ENCODE data around the gene MCRIP2.

MCRIP2 gene

GRCh38 chr16:649631-650030 lies 8.0 kb downstream of the MCRIP2 start:
- DNase-seq: no peak

DNA sequence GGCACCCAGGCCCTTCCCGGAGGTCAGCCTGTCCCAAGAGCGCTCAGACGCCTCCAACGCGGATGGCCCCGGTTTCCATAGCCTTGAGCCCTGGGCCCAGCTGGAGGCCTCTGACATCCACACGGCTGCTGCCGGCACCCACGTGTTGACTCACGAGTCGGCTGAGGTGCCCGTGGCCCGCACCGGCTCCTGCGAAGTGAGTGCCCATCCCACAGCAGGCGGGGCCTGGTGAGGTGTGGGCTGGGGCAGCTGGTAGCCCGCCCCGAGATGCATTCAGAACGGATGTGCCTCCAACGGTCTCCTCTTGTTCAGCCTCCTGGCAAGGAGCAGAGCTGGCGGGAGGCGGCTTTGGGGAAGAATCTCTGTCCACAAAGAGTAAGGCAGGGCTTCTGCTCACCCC lies 10.2 kb downstream of the MCRIP2 start:
- no peak for DNase-seq

DNA sequence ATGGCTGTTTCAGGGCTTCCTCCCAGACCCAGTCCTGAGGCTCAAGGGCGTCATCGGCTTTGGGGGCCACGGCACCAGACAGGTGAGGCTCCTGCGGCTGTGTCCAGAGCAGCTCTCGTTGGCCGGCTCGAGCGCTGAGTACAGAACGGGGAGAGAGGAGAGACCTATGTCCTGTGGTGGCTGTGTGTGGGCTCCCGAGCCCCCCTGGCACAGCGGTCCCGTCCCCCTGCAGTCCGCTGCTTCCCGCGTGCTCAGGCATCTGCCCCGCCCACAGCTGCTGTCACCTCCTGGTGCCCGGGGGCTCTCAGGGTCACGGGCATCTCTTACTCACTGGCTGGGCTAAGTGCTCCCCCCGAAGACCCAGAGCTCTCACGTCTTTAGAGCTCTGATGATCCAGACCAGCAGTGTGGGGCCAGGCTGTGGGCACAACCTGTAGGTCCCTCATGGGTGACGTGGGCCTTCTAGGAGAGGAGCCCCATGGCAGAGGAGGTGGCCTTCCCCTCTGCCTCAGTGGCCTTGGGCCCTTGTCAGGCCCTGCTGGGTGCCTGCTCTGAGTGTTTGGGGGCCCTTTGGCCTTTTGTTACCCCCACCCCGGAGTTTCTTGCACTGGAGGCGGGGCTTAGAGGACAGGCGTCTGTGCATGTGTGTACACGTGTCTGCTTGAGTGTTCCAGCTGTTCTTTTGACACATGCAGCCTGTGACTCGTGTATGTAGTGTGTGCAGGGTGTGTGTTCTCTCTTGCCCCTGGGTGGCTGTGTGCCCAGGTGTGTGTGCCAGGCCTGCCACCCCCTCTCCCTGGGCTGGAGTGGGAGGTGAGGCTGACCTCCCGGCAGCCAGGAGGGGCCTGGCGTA lies 11.1 kb downstream of the MCRIP2 start:
- DNase-seq: no peak

GRCh38 chr16:654034-654433 lies 12.4 kb downstream of the MCRIP2 start:
- DNase-seq: no peak

DNA sequence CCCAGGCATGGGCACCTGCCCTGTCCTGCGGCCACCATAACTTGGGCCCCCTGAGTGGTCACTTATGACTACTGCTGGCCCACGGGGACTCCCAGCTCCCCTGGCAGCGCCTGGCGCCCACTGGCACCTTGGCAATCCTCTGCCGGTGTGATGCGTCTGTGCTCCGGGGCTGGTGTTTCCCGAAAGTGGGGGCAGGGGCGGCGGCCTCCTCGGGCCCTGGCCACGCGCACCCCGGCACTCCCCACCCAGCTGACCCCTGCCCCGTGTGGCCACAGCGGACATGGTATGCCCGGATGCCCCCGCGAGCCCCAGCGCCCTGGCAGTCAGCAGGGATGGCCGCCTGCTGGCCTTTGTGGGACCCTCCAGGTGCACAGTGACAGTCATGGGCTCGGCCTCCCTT lies 15.9 kb downstream of the MCRIP2 start:
- DNase-seq: no peak

DNA sequence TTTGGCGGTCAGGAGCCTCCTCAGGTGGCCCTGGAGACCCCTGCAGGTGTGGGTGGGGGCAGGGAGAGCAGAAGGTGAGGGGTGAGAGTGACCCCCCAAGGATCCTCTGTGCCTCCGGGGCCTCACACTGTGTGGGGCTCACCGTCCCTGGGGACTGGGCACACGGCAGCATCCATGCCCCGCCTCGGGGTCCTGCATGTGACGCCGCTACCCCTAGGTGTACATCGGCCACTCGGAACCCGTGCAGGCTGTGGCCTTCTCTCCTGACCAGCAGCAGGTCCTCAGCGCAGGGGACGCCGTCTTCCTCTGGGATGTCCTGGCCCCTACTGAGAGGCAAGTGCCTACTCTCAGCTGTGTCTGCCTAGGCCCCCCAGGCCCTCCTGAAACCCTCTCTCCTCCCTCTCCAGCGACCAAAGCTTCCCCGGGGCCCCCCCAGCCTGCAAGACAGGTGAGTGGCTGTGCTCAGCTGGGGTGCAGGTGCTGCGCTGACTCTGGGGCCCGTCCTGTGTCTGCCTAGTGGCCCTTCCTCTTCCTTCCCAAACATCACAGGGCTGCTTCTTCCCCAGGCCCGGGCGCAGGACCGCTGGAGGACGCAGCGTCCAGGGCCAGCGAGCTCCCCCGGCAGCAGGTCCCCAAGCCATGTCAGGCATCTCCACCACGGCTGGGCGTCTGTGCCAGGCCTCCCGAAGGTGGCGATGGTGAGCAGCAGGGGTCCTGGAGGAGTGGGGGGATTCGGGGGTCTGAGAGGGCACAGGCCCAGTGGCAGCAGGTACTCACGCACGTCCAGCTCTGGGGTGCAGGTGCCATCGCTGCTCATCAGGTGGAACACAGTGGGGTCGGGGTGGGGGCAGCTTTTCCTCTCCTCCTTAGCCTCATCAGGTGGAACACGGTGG lies 17.3 kb downstream of the MCRIP2 start:
- no peak for DNase-seq

- no peak for DNase-seq
Measured at GRCh38 chr16:659618-660017, 18.0 kb downstream of the MCRIP2 start.

DNA sequence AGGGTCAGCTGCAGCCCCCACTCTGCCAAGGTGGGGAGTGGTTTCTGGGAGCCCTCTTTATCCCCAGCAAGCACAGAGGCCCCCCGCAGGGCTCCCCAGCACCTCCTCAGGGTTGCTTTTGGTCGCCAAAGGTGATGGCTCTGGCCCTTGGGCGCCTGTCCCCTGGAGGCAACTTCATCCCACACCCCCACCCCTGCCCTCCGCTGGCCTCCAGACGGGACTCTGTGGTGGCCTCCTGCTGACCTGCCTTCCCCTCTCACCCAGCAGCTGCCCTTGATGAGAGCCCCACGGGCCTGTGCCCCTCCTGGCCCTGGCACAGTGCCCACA lies 18.5 kb downstream of the MCRIP2 start:
- DNase-seq: no peak

DNA sequence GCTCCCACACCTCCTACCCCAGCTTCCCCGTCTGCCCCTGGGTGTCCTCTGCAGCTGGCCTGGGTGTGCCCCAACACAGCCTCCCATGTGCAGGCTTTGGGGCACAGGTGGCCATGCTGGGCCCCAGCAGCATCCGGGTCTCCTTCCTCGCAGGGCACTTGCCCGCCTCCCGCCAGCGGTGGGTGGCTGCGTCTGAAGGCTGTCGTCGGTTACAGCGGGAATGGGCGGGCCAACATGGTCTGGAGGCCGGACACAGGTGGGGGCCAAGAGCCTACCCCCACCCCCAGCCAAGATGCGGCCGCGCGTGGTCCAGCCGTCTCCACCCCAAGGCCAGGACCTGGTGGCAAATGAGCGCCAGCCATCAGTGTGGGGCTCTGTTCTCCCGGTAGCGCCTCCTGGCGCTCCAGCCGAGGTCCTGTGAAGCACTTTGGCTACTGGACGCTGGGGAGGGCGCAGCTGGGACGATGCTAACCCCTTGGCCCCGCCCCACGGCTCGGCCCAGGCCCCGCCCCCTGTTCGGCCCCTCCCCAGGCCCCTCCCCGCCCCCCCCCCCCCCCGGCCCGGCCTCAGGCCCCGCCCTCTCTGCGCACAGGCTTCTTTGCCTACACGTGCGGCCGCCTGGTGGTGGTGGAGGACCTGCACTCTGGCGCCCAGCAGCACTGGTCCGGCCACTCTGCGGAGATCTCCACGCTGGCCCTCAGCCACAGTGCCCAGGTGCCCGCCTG lies 19.0 kb downstream of the MCRIP2 start:
- peak; percentile 84 to 88 for DNase-seq

- DNase-seq: no peak
Measured at GRCh38 chr16:661184-661821, 19.7 kb downstream of the MCRIP2 start.

DNA sequence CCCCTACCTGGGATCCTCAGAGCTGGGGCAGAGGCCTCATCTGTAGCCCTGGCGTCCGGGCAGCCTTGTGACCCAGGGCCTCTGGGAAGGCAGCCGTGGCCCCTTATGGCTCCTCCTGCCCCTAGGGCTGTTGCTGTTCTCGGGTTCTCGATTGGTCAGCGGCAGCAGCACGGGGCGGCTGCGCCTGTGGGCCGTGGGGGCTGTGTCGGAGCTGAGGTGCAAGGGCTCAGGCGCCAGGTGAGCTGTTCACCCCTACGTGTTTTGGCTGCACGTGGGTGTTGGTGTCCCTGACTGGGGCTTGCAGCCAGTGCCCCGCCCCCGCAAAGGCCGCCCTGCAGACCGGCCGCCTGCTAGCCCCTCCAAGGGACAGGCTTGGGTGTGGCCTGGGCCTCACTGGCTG lies 20.5 kb downstream of the MCRIP2 start:
- DNase-seq: no peak

- DNase-seq: no peak
Measured at GRCh38 chr16:662597-662996, 21.0 kb downstream of the MCRIP2 start.

DNA sequence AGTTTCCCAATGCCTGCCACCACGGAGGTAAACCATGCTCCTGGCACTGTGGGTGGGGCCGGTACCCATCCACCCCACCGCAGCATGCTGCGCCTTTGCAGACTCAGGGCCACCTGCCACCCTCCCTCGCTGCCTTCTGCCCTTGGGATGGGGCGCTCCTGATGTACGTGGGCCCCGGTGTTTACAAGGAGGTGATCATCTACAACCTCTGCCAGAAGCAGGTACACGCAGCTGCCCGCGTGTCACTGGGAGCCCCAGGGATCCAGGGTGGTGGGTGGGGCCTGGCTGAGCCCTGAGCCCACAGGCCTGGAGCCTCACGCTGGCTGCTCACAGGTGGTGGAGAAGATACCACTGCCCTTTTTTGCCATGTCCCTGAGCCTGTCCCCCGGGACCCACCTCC lies 24.9 kb downstream of the MCRIP2 start:
- no peak for DNase-seq

- no peak for DNase-seq
Measured at GRCh38 chr16:667113-667779, 25.6 kb downstream of the MCRIP2 start.

DNA sequence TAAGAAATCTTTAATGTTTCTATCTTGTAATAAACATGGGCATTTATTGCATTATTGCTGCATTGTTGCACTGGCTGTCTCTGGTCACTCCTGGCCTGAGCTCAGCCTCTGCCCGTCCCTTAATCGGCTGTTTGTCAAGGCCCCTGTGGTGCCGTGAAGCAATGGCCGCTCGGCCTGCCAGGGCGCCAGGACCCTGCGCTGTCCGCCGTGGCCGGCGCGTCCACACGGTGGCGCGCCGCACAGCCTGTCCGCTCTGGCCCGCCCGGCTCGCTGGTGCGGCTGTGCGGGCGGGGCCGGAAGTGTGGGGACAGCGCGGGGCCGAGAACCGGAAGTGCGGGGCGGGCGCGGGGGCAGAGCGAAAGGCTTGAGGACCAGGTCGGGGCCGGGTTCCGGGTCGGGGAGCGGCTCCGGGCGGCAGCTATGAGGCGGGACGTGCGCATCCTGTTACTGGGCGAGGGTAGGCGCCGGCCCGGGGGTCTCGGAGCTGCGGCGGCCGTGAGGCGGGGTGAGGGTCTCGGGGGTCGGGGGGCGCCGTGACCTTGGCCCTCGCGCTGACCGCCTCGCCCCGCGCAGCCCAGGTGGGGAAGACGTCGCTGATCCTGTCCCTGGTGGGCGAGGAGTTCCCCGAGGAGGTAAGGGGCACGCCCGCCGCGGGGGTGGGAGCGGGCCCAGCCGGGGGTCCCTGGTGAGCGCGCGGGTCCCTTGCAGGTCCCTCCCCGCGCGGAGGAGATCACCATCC lies 26.3 kb downstream of the MCRIP2 start, which contains the start of gene RHOT2:
TSS of gene RHOT2 (plus strand) at position 353 of the 739 bp plus-strand sequence. CDS start at position 421, 68 bp downstream.
- DNase-seq: peak; percentile 85 to 92

- no peak for DNase-seq
Measured at GRCh38 chr16:668519-669171, 27.0 kb downstream of the MCRIP2 start.

- DNase-seq: no peak
Measured at GRCh38 chr16:669666-670065, 28.0 kb downstream of the MCRIP2 start.

DNA sequence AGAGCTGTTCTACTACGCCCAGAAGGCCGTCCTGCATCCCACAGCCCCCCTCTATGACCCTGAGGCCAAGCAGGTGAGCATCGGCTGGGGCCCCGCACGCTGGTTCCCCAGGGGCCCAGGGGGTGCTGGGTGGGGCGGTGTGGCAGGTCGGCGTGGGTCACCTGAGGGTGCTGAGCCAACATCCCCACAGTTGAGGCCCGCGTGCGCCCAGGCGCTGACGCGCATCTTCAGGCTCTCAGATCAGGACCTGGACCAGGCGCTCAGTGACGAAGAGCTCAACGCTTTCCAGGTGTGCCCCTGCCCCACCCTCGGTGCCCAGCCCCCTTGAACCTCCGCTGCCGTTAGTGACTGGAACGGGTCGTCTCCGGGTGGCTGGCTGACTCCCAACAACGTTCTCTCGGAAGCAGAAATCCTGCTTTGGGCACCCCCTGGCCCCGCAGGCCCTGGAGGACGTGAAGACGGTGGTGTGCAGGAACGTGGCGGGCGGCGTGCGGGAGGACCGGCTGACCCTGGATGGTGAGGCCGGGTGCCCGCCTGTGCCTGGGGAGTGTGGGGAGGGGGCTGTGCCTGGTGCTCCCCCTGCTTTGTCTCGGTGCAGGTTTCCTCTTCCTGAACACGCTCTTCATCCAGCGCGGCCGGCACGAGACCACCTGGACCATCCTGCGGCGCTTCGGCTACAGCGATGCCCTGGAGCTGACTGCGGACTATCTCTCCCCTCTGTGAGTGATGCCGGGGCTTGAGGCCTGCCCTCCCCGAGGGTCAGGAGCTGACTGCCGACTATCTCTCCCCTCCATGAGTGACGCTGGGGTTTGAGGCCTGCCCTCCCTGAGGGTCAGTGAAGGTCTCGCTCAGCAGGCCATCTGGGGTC lies 29.1 kb downstream of the MCRIP2 start:
- DNase-seq: no peak

GRCh38 chr16:671353-672131 lies 29.9 kb downstream of the MCRIP2 start:
- DNase-seq: no peak
